Mucosa of rectum (tissue), 2 donors: Measurements from ENCODE around the gene FKBP10.

ENCODE experiments used
- H3K27ac ChIP-seq, 2 donors: one replicate each; pipeline ENCODE4 v1.7.0; 2013; ENCODE audit warnings: inconsistent platforms in 2 of 2, low read depth in 2 of 2, low read length in 2 of 2
- H3K27me3 ChIP-seq, 2 donors: one replicate each; pipeline ENCODE4 v1.7.0; 2013; ENCODE audit warnings: low read length in 2 of 2; ENCODE audit not compliant: control insufficient read depth in 2 of 2, insufficient read depth in 2 of 2
- H3K36me3 ChIP-seq, 2 donors: one replicate each; pipeline ENCODE4 v1.7.0; 2013; ENCODE audit warnings: low read length in 2 of 2; ENCODE audit not compliant: control insufficient read depth in 2 of 2, insufficient read depth in 2 of 2
- H3K4me1 ChIP-seq, 2 donors: one replicate each; pipeline ENCODE4 v1.7.0; 2013; ENCODE audit warnings: low read length in 2 of 2, mild to moderate bottlenecking in 1 of 2; ENCODE audit not compliant: control insufficient read depth in 2 of 2, insufficient read depth in 2 of 2
- H3K4me3 ChIP-seq, 2 donors: one replicate each; pipeline ENCODE4 v1.7.0; 2013; ENCODE audit warnings: low read length in 2 of 2
- H3K9ac ChIP-seq, 2 donors: one replicate each; pipeline ENCODE4 v1.7.0; 2013; ENCODE audit warnings: low read length in 2 of 2, low read depth in 1 of 2, mild to moderate bottlenecking in 1 of 2
- H3K9me3 ChIP-seq, 2 donors: one replicate each; pipeline ENCODE4 v1.7.0; 2013; ENCODE audit warnings: low read length in 2 of 2; ENCODE audit not compliant: control insufficient read depth in 2 of 2
- donor health status: healthy.
- donor health status: Normal muscosa, but diverticular disease.

Gene FKBP10

DNA sequence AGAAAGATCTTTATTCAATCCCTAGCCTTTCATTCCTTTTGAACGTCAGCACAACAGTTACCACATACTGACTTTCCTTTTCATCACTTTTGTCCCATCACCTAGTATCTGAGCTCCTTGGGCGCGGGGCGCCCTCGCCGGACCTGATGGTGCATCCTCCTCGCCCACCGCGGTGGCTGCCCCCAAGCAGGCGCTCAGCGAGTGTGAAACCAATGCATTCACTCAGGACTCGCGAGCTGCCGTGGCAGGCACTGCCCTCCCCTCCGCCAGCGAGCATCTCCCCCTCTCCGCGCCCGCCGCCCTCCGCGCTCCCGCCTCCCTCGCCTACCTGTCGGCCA, 51.7 kb downstream of the FKBP10 start:
- H3K36me3 ChIP-seq: peaks cover 13 to 15% of the 10 kb centered on the region in 2 donors
- peak overlapping the region; percentile 79 to 84 for H3K4me3 ChIP-seq
- peak overlapping the region; percentile 89 to 91 for H3K27ac ChIP-seq
- H3K9me3 ChIP-seq: no peaks in the 10 kb centered on the region
- H3K27me3 ChIP-seq: no peaks in the 10 kb centered on the region
- H3K4me1 ChIP-seq: peaks cover 14 to 17% of the 10 kb centered on the region in 2 donors
- H3K9ac ChIP-seq: peak overlapping the region; percentile 69 to 92

DNA sequence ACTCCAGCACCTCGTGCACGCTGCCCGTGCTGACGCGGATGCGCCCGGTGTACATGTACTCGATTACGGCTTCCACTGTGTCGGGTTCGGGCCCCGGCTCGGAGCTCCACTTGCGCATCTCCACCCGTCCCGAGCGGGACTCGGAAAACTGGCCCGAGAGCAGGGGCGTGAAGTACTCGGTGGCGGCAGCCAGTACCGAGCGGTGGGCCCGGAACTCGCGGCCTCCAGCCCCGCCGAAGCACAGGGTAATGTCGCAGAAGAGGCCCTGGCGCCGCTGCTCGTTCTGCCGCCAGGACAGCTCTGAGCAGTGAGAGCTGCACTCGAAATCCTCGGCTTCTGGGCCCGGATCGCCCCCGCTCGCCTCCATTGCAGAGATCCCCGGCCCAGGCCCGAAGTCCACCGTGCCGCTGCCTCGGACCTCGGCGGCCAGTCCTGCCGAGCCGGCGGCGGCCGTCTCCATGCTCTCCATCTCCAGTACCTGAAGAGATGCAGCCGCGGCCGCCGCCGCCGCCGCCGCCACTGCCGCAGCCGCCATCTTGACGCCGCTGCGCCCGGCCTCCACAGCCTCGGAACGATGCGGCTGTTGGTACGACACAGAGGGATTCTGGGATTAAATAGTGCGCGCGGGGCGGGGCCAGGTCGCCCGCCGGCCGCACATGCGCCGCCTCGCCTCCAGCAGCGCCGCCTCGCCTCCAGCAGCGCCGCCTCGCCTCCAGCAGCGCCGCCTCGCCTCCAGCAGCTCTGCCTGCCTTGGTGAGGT, 52.2 kb downstream of the FKBP10 start, which contains the start of gene KLHL11:
Gene KLHL11, minus strand, starts transcription at position 588 of the 760 bp plus-strand sequence. Its CDS starts 53 bp downstream, at position 535.
- peak within 1 kb of the TSS; percentile 79 to 84 for H3K4me3 ChIP-seq
- peak within 1 kb of the TSS; percentile 89 to 91 for H3K27ac ChIP-seq
- H3K27me3 ChIP-seq: no peaks in the 10 kb centered on the region
- no peaks in the 10 kb centered on the region for H3K9me3 ChIP-seq
- H3K9ac ChIP-seq: peak within 1 kb of the TSS; percentile 69 to 92
- H3K4me1 ChIP-seq: peaks cover 14 to 17% of the 10 kb centered on the region in 2 donors
- peaks cover 17 to 19% of the 10 kb centered on the region in 2 donors for H3K36me3 ChIP-seq

DNA sequence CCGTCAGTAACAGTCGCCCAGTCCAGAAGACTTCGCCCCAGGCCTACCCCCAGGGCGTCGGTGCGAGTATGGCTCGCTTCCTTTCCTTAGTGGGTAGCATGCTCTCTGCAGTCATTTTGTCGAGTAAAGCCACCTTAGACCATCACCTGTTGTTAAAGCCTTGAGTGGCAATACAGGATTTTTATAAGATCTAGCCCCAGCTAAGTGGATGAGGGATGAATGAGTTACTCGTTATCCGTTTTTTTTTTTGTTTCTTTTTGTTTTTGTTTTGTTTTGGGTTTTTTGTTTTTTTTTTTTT, 52.7 kb downstream of the FKBP10 start:
- Histone ChIP-seq H3K9me3 (no peaks in the 10 kb centered on the region), H3K27me3 (no peaks in the 10 kb centered on the region), H3K27ac (peak overlapping the region in 1 of 2 donors; percentile 91), H3K4me3 (peak overlapping the region; percentile 64 to 72), H3K4me1 (peaks cover 14 to 17% of the 10 kb centered on the region in 2 donors), H3K36me3 (peaks cover 22 to 24% of the 10 kb centered on the region in 2 donors), H3K9ac (peak overlapping the region; percentile 52 to 92)

DNA sequence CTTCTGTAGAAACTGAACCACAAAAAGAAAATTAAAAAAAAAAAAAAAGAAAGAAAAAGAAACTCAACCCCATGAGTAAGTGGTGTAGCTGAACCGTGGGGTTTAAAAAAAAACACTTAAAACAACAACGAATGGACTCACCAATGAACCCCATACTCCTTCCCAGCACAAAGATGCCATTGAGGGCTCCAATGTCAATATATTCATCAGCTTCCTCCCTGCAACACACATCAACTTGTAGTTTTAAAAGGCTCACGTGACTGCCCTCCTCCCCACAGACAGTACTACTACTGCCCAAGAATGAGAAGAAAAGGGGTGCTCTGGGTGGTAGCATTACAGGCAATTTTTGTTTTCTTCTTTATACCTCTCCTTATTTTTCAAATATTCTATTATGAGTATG, 55.8 kb downstream of the FKBP10 start:
- Histone ChIP-seq H3K36me3 (peaks cover 41 to 47% of the 10 kb centered on the region in 2 donors), H3K27me3 (no peaks in the 10 kb centered on the region), H3K9ac (no peak overlapping the region), H3K4me1 (peaks cover 10 to 11% of the 10 kb centered on the region in 2 donors), H3K9me3 (no peaks in the 10 kb centered on the region), H3K4me3 (no peak overlapping the region), H3K27ac (no peak overlapping the region)

DNA sequence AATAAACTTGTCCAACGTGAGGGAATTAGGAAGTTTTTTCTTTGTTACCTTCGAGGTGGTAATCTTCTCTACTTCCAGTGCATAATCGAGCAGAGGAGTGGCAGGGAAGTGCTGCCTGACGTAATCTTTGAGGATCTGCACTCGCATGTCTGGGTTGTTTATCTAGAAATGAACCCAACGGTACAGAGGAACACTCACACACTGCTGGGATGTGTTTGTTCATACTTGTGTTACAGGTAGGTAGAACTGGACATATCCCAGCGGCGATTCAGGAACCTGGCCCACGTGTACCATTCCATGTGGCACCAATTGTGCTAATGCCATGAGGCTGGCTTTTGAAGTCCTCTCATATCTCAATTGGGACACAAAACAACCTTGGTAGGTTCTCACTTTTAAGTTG, 56.6 kb downstream of the FKBP10 start:
- H3K36me3 ChIP-seq: peaks cover 49 to 54% of the 10 kb centered on the region in 2 donors
- H3K4me3 ChIP-seq: no peak overlapping the region
- H3K9me3 ChIP-seq: no peaks in the 10 kb centered on the region
- H3K4me1 ChIP-seq: peaks cover 3% of the 10 kb centered on the region in 2 donors
- H3K27me3 ChIP-seq: no peaks in the 10 kb centered on the region
- no peak overlapping the region for H3K9ac ChIP-seq
- no peak overlapping the region for H3K27ac ChIP-seq

DNA sequence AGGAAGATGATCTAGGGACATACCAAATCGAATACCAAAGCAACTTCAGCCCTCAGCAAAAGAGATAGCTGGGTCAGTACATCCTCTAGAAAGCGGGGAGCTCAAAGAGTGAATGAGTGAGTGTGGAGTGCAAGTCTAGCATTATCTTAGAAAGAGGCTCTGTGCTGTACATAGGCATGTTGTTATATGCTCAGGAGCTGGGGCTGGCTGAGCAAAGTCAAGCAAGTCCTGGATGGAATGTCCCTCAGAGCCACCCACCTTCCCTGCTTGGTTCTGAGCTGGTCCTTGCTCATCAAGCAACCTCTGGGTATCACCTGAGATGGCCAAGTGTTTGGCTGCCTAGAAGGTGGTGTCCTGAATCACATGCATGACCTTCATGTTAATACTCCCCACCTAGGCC, 57.3 kb downstream of the FKBP10 start:
- H3K36me3 ChIP-seq: peaks cover 49 to 54% of the 10 kb centered on the region in 2 donors
- H3K27ac ChIP-seq: no peak overlapping the region
- H3K9me3 ChIP-seq: no peaks in the 10 kb centered on the region
- H3K27me3 ChIP-seq: no peaks in the 10 kb centered on the region
- no peak overlapping the region for H3K4me3 ChIP-seq
- peaks cover 2 to 3% of the 10 kb centered on the region in 2 donors for H3K4me1 ChIP-seq
- no peak overlapping the region for H3K9ac ChIP-seq

DNA sequence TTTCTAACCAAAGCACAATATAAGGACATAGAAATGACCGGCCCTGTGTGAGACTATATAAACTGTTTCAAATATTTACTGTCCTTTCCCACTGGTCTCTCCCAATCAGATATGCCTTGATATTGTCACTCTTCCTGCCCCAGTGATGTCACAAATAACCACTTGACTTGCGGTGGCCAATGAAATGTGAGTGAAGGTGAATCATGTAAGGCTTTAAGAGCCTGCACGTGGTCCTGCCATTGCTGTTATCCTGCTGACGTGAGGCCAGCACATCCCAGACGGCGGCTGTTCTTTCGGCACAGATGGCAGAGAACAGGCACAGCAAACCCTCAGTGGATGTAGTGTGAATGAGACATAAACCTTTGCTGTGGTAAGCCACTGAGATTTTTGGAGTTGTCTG, 57.8 kb downstream of the FKBP10 start:
- H3K27me3 ChIP-seq: no peaks in the 10 kb centered on the region
- H3K9me3 ChIP-seq: no peaks in the 10 kb centered on the region
- peaks cover 0 to under 1% of the 10 kb centered on the region in 2 donors for H3K4me1 ChIP-seq
- no peak overlapping the region for H3K27ac ChIP-seq
- H3K9ac ChIP-seq: no peak overlapping the region
- H3K36me3 ChIP-seq: peaks cover 49 to 54% of the 10 kb centered on the region in 2 donors
- no peak overlapping the region for H3K4me3 ChIP-seq

DNA sequence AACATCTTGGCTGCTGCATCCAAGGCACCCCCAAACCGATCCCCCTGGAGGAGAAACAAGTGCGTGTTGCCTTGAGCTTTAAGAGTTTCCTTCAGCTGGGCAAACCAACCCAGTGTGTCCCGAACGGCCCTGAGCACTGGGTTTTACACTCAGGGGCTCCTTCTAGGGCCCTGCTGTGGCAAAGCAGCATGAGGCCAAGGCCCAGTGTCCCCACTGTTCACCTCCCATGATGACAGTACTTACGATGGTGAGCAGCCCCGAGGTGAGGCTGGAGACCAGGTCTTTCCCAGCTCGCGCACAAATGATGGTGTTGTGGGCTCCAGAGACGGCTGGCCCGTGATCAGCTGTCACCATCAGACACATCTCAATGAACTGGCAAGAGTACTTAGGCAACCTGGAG, 59.0 kb downstream of the FKBP10 start:
- H3K4me1 ChIP-seq: no peaks in the 10 kb centered on the region
- no peaks in the 10 kb centered on the region for H3K27me3 ChIP-seq
- no peaks in the 10 kb centered on the region for H3K9me3 ChIP-seq
- no peak overlapping the region for H3K27ac ChIP-seq
- no peak overlapping the region for H3K9ac ChIP-seq
- no peak overlapping the region for H3K4me3 ChIP-seq
- peaks cover 49 to 54% of the 10 kb centered on the region in 2 donors for H3K36me3 ChIP-seq
